ENCODE results near the gene BOD1L1. TPM values are rescaled to one million over a fixed set of nuclear protein-coding genes. Genes with fewer than 3 reads are reported as not detected.

Gene BOD1L1
- total and polyA plus RNA-seq, 2 donors (not counting 1 experiment from before 2014, with no cell fraction given): 20.2 to 109 TPM

GRCh38 chr4:13546142-13546940 is 81.2 kb downstream of the BOD1L1 start:
- no peaks in the 10 kb centered on the region for H3K36me3 ChIP-seq (replicated peaks in 1 of 2; ENCODE audit: control extremely low read depth in 1 of 2, control insufficient read depth in 1 of 2, extremely low read depth in 1 of 2, insufficient read depth in 2 of 2, low read length in 1 of 2)
- no peaks in the 10 kb centered on the region for H3K79me2 ChIP-seq (ENCODE audit: control insufficient read depth, insufficient read depth, low read length)
- ATAC-seq (ENCODE audit: low read depth) (no peak), DNase-seq (no peak)
- H3K27me3 Mint-ChIP-seq: peaks cover 58% of the 10 kb centered on the region
- peak overlapping the region; percentile 95 for H3K4me2 ChIP-seq (replicated peaks; ENCODE audit: low read depth, low read length, poor library complexity, severe bottlenecking)
- H3K4me1 Mint-ChIP-seq: peaks cover 45% of the 10 kb centered on the region
- peaks cover 2 to 86% (median 69%) of the 10 kb centered on the region in 4 experiments for H3K27me3 ChIP-seq (replicated peaks in 1 of 4; ENCODE audit: control extremely low read depth in 1 of 4, control insufficient read depth in 3 of 4, insufficient read depth in 4 of 4, low read length in 3 of 4)
- ChIA-PET POLR2A (no interaction called here), CTCF (interaction anchor here (1.0 kb wide), 1 partner anchor 12 kb away, joined by 7 read pairs; no protein-coding TSS in a partner anchor)
- H3K4me3 Mint-ChIP-seq: peak overlapping the region; percentile 90
- peaks cover 67 to 71% of the 10 kb centered on the region in 2 donors for H3K4me1 ChIP-seq (ENCODE audit: control insufficient read depth in 2 of 2, insufficient read depth in 2 of 2, low read length in 2 of 2)
- H3K9ac ChIP-seq (ENCODE audit: low read length): peak overlapping the region; percentile 66
- H2AFZ ChIP-seq (ENCODE audit: insufficient read depth, low read depth, low read length, poor library complexity, severe bottlenecking): peak overlapping the region; percentile 72
- TF ChIP-seq CTCF (IDR thresholded peaks at IDR 0.05) (no peak), EZH2 (IDR thresholded peaks at IDR 0.05; ENCODE audit: borderline replicate concordance, insufficient read depth, low read depth, low read length, poor library complexity, severe bottlenecking) (peak; percentile 54)
- no peak overlapping the region for H3K27ac ChIP-seq (ENCODE audit: low read length in 2 of 2)
- intact Hi-C loops (cut with micrococcal nuclease): loop anchor here (5.0 kb wide), 1 partner anchor 1456 kb away; the partner anchor contains the start of gene CPEB2
- peak overlapping the region; percentile 85 for H3K27ac Mint-ChIP-seq
- H3K9me3 ChIP-seq (ENCODE audit: control extremely low read depth in 1 of 3, control insufficient read depth in 2 of 3, insufficient read depth in 1 of 3, low read length in 2 of 3): peaks cover 1 to 58% (median 21%) of the 10 kb centered on the region in 3 donors
- H3K9me3 Mint-ChIP-seq (ENCODE audit: insufficient read depth): no peaks in the 10 kb centered on the region
- 16% methylated on average over 9 of the region's 18 CpGs for WGBS (ENCODE audit: insufficient coverage)
- H4K20me1 ChIP-seq (ENCODE audit: control insufficient read depth, insufficient read depth, low read length, poor library complexity, severe bottlenecking): no peaks in the 10 kb centered on the region
- H3K4me3 ChIP-seq (ENCODE audit: control extremely low read depth in 1 of 5, extremely low read depth in 1 of 5, insufficient read depth in 1 of 5, low read depth in 2 of 5, low read length in 4 of 5): peak overlapping the region in 3 of 5 experiments; percentile 46 to 60 (median 50)

GRCh38 chr4:13545394-13545808 is 82.1 kb downstream of the BOD1L1 start:
- Mint-ChIP-seq H3K27ac (no peak overlapping the region), H3K4me3 (peak overlapping the region; percentile 85), H3K9me3 (ENCODE audit: insufficient read depth) (no peaks in the 10 kb centered on the region), H3K27me3 (peaks cover 58% of the 10 kb centered on the region), H3K4me1 (peaks cover 48% of the 10 kb centered on the region)
- H3K9ac ChIP-seq (ENCODE audit: low read length): peak overlapping the region; percentile 30
- no CpG with 5 or more reads among the region's 8 CpGs for WGBS (ENCODE audit: insufficient coverage)
- TF ChIP-seq EZH2 (IDR thresholded peaks at IDR 0.05; ENCODE audit: borderline replicate concordance, insufficient read depth, low read depth, low read length, poor library complexity, severe bottlenecking) (no peak), CTCF (IDR thresholded peaks at IDR 0.05) (no peak)
- DNase-seq (no peak), ATAC-seq (ENCODE audit: low read depth) (no peak)
- H3K4me1 ChIP-seq (ENCODE audit: control insufficient read depth in 2 of 2, insufficient read depth in 2 of 2, low read length in 2 of 2): peaks cover 74 to 78% of the 10 kb centered on the region in 2 donors
- peak overlapping the region in 3 of 5 experiments; percentile 31 to 59 (median 44) for H3K4me3 ChIP-seq (ENCODE audit: control extremely low read depth in 1 of 5, extremely low read depth in 1 of 5, insufficient read depth in 1 of 5, low read depth in 2 of 5, low read length in 4 of 5)
- ChIA-PET CTCF (interaction anchor here (1.0 kb wide), 1 partner anchor 11 kb away, joined by 7 read pairs; no protein-coding TSS in a partner anchor), POLR2A (no interaction called here)
- H4K20me1 ChIP-seq (ENCODE audit: control insufficient read depth, insufficient read depth, low read length, poor library complexity, severe bottlenecking): no peaks in the 10 kb centered on the region
- no peak overlapping the region for H2AFZ ChIP-seq (ENCODE audit: insufficient read depth, low read depth, low read length, poor library complexity, severe bottlenecking)
- H3K27ac ChIP-seq (ENCODE audit: low read length in 2 of 2): no peak overlapping the region
- H3K36me3 ChIP-seq (replicated peaks in 1 of 2; ENCODE audit: control extremely low read depth in 1 of 2, control insufficient read depth in 1 of 2, extremely low read depth in 1 of 2, insufficient read depth in 2 of 2, low read length in 1 of 2): no peaks in the 10 kb centered on the region
- H3K4me2 ChIP-seq (replicated peaks; ENCODE audit: low read depth, low read length, poor library complexity, severe bottlenecking): peak overlapping the region; percentile 81
- peaks cover 1 to 67% (median 27%) of the 10 kb centered on the region in 3 donors for H3K9me3 ChIP-seq (ENCODE audit: control extremely low read depth in 1 of 3, control insufficient read depth in 2 of 3, insufficient read depth in 1 of 3, low read length in 2 of 3)
- H3K27me3 ChIP-seq (replicated peaks in 1 of 4; ENCODE audit: control extremely low read depth in 1 of 4, control insufficient read depth in 3 of 4, insufficient read depth in 4 of 4, low read length in 3 of 4): peaks cover 2 to 93% (median 76%) of the 10 kb centered on the region in 4 experiments
- intact Hi-C loops (cut with micrococcal nuclease): loop anchor here (5.0 kb wide), 1 partner anchor 1457 kb away; the partner anchor contains the start of gene CPEB2
- no peaks in the 10 kb centered on the region for H3K79me2 ChIP-seq (ENCODE audit: control insufficient read depth, insufficient read depth, low read length)

Measured in B cell (primary cell).